NCI-H1092 (cell line): ENCODE results near the gene ZBTB49.
"Not testable (repeated sequence)": the region's sequence is repeated elsewhere in the genome, so short reads cannot be mapped to it uniquely, and the experiment has no call there.

Source experiments
- DNase-seq: peaks from one replicate; lab custom pipeline; 2025; lab: John Stamatoyannopoulos, UW

ZBTB49 gene

GRCh38 chr4:4326166-4326565, 36.1 kb downstream of the ZBTB49 start:
- DNase-seq, result no peak

- DNase-seq, result no peak
Observed at GRCh38 chr4:4327652-4328121, 37.6 kb downstream of the ZBTB49 start.

DNA sequence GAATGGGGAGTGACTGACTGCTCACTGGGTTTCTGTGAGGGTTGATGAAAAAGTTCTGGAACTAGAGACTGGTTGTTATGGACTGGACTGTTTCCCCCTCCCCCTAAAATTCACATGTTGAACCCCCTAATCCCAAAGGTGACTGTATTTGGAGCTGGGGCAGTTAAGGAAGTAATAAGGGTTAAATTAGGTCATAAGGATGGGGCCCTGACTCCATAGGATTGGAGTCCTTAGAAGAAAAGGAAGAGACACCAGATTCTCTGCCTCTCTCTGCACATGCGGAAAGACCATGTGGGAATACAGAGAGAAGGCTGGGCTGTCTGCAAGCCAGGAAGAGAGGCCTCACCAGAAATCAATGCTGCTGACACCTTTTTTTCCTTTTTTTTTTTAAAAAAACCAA, 38.2 kb downstream of the ZBTB49 start:
- no peak for DNase-seq

- DNase-seq, result no peak
Observed at GRCh38 chr4:4328840-4329239, 38.8 kb downstream of the ZBTB49 start.

GRCh38 chr4:4329496-4329895, 39.4 kb downstream of the ZBTB49 start:
- no peak for DNase-seq

GRCh38 chr4:4330794-4331193, 40.7 kb downstream of the ZBTB49 start:
- DNase-seq, result no peak

- no peak for DNase-seq
Observed at GRCh38 chr4:4332529-4332928, 42.5 kb downstream of the ZBTB49 start.

GRCh38 chr4:4333265-4333706, 43.2 kb downstream of the ZBTB49 start:
- DNase-seq, result no peak

- peak; percentile 75 for DNase-seq
Observed at GRCh38 chr4:4334798-4335520, 44.9 kb downstream of the ZBTB49 start.

DNA sequence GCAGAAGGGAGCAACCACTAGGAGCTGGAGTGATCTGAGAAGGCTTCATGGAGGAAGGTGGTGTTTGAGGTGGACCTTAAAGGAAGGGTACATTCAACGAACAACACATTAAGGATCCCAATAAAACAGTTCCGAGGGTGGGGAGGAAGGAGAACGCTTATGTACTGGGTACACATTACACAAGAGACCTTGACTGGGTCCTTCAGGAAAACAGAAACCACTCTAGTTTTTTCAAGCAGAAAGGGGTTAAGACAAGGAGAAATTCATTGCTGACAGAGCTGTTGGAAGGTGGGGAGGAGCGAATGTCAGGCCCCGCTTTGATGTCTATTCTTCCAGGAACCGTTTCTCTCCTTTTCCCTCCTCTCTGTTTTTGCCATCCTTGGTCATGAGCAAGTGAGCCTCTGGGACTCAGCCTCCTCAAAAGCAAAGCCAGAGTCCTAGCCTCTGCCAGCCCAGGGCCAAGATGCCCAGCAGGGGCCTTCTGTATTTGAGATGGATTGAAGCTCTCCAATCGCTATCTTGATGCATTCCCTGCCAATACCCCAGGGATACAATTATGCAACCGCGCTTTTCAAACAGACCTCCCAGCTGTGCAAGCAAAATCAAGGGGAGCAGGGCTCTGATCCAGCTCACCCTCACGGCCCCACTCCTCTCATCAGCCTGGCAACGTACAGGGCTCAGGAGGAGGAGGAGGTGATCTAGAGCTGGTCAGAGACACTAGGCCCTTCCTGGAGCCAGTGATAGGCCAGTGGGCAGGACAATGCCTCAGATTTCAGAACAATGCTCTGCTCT, 48.4 kb downstream of the ZBTB49 start:
- peak; percentile 86 for DNase-seq

- DNase-seq, result no peak
Observed at GRCh38 chr4:4339504-4340085, 49.5 kb downstream of the ZBTB49 start.

DNA sequence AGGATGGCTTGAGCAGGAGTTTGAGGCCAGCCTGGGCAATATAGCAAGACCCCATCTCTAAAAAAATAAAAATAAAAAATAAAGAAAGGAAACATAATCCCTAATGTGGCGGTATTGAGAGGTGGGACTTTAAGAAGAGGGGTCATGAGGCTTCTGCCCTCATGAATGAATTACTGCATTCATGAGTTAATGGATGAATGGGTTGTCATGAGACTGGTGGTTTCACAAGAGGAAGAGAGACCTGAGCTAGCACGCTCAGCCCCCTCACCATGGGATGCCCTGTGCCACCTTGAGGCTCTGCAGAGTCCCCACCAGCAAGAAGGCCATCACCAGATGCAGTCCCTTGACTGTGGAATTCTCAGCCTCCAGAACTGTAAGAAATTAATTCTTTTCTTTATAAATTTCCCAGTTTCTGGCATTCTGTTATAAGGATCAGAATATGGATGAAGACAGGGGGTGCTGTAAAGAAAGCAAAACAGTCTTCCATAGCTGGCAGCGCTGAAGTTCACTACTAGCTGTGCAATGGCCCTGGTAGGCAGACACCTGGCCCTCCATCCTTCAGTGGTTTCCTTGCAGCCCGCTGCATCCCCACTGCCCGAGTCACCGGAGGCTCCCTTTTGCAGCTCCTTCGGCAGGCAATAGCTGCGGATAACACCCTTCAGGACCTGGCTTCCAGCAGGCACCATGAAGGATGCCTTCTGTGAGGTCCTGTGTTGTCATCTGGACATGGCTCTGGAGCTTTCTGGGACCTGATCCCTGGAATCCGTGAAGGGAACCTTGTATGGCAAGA, 52.0 kb downstream of the ZBTB49 start:
- no peak for DNase-seq

- no peak for DNase-seq
Observed at GRCh38 chr4:4343038-4343437, 53.0 kb downstream of the ZBTB49 start.

GRCh38 chr4:4344915-4345527, 55.0 kb downstream of the ZBTB49 start:
- no peak for DNase-seq

DNA sequence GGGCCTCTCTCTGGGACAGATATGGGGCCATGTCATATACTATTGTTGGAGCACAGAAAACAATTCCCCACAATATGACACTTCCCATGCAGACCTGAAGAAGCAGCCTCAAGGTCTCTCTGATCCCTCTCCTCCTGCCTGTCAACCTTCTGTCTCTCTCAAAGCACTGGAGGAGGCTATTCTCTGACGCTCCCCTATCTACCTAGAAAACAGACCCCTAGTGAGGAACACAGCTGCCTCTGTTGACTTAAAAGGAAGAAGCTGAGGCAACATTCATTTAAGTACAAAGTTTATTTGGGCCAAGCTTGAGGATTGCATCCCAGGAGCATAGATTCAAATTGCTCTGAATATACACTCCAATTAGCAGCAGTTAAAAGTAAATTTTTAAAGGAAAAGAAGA, 57.5 kb downstream of the ZBTB49 start:
- no peak for DNase-seq

GRCh38 chr4:4348585-4348984, 58.5 kb downstream of the ZBTB49 start:
- DNase-seq, result not testable (repeated sequence)

DNA sequence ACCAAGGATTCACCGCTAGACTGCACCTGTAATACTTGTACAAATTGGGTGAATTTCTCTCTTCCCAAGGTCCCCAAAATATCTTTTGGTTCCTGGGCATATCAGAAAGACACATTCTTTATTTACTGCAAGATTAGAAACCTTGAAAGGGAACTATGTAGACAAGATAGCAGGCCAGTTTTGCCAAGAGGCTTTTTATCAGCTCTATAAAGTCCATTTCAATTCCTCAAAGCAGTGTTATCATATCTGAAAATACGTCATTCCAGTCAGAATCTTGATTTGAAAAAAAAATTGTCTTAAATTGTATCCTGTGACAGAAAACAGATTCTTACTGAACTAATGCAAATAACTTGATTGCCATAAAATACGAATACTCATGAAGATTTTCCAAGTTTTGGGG, 59.8 kb downstream of the ZBTB49 start:
- DNase-seq, result no peak

DNA sequence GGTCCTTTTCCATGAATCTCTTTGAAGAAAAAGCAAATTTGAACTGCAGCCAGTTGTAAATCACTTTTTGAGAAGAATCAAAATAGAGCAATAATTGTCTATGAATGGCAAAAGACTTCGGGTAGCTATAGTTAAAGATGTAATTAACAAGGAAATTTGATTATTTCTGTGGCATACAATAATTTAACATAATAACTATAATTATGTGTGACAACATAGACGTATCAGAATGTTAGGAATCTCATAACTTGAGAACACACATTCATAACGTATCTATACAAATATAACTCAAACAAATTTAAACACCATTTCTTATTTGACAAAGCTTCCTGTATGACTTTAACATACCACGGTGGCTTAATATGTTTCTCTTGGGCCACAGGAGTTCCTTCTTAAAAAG, 60.9 kb downstream of the ZBTB49 start:
- DNase-seq, result no peak

DNA sequence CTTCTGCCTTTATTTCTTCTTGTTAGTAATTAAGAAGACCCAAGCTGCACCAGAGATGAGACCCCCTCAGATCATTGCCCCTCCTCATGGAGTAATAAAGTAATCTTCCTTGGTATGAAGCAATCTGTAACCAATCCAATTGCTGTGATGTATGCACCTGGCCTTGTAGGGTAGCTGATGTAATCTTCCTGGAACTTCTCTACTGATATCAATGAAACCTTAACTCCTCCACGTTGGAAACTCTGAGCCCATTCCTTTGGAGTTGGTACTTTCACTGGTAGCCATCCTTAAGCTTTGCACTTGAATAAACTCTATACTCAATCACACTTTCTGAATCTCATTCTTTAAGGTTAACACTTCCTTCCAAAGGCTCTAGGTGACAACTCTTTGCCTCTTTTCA, 65.3 kb downstream of the ZBTB49 start:
- no peak for DNase-seq

- DNase-seq, result no peak
Observed at GRCh38 chr4:4356106-4357041, 66.3 kb downstream of the ZBTB49 start.
